Activated CD4-positive, alpha-beta T cell treated with anti-CD3 and anti-CD28 coated beads, Interleukin-2, amount 50 U/mL, for 24 hours (primary cell): ENCODE measurements around the gene ASPHD2.
"Not testable (repeated sequence)": the region's sequence is repeated elsewhere in the genome, so short reads cannot be mapped to it uniquely, and the experiment has no call there.

ENCODE experiments used
- DNase-seq, 2 donors: peaks; one replicate each; pipeline ENCODE4 v3.0.0-alpha.2; 2020; ENCODE audit warnings: low read depth in 1 of 2, low spot score in 1 of 2

The ASPHD2 gene

GRCh38 chr22:26428515-26429457 is at the start of gene ASPHD2:
TSS of gene ASPHD2 (plus strand) at chr22:26429260. CDS start at chr22:26433616, 4,356 bp downstream.
- DNase-seq: peak; percentile 67

GRCh38 chr22:26380072-26380830 is 48.8 kb upstream of the ASPHD2 start:
- no peak for DNase-seq

- DNase-seq: no peak
These were observed 46.3 kb upstream of the ASPHD2 start for GRCh38 chr22:26382782-26383181.

GRCh38 chr22:26383968-26384556 is 45.0 kb upstream of the ASPHD2 start:
- DNase-seq: no peak

- no peak for DNase-seq
These were observed 43.9 kb upstream of the ASPHD2 start for GRCh38 chr22:26385164-26385563.

GRCh38 chr22:26389125-26389524 is 39.9 kb upstream of the ASPHD2 start:
- DNase-seq: no peak

GRCh38 chr22:26391091-26391490 is 38.0 kb upstream of the ASPHD2 start:
- no peak for DNase-seq

GRCh38 chr22:26391623-26392022 is 37.4 kb upstream of the ASPHD2 start:
- no peak for DNase-seq

- DNase-seq: no peak
These were observed 35.1 kb upstream of the ASPHD2 start for GRCh38 chr22:26393929-26394328.

- no peak for DNase-seq
These were observed 34.3 kb upstream of the ASPHD2 start for GRCh38 chr22:26394777-26395176.

- DNase-seq: no peak
These were observed 33.1 kb upstream of the ASPHD2 start for GRCh38 chr22:26395926-26396325.

- DNase-seq: peak; percentile 12 to 58
These were observed 30.3 kb upstream of the ASPHD2 start for GRCh38 chr22:26398741-26399153.

GRCh38 chr22:26399289-26399688 is 29.8 kb upstream of the ASPHD2 start:
- no peak for DNase-seq

GRCh38 chr22:26401726-26402125 is 27.3 kb upstream of the ASPHD2 start:
- no peak for DNase-seq

GRCh38 chr22:26404851-26405421 is 24.1 kb upstream of the ASPHD2 start:
- DNase-seq: no peak

- no peak for DNase-seq
These were observed 22.9 kb upstream of the ASPHD2 start for GRCh38 chr22:26406118-26406517.

GRCh38 chr22:26408562-26409220 is 20.4 kb upstream of the ASPHD2 start:
- not testable (repeated sequence) for DNase-seq

- DNase-seq: no peak
These were observed 19.2 kb upstream of the ASPHD2 start for GRCh38 chr22:26409719-26410335.

GRCh38 chr22:26410386-26410785 is 18.7 kb upstream of the ASPHD2 start:
- no peak for DNase-seq

GRCh38 chr22:26414347-26414746 is 14.7 kb upstream of the ASPHD2 start:
- no peak for DNase-seq
